GM06990 (cell line): ENCODE data around the gene NTRK3.

ENCODE experiments used
- DNase-seq: peaks from one replicate; pipeline ENCODE4 v3.0.0-alpha.2; 2011; ENCODE audit not compliant: insufficient read length; ENCODE audit errors: extremely low read depth
- H3K27me3 ChIP-seq: replicated peaks from 2 replicates; pipeline ENCODE4 v1.6.0; 2011; ENCODE audit warnings: low read length; ENCODE audit not compliant: control insufficient read depth, insufficient read depth
- H3K36me3 ChIP-seq: 2 replicates; pipeline ENCODE4 v1.5.1; 2011; ENCODE audit warnings: low read length; ENCODE audit not compliant: control insufficient read depth, insufficient read depth
- H3K4me3 ChIP-seq: replicated peaks from 2 replicates; pipeline ENCODE4 v1.5.1; 2011; ENCODE audit warnings: low read depth, mild to moderate bottlenecking, control low read depth, low read length
- TF ChIP-seq, protein P1 (sequence below): IDR thresholded peaks from 2 replicates; pipeline ENCODE4 v1.5.1; 2011; ENCODE audit warnings: low read length, control low read depth, mild to moderate bottlenecking, inconsistent platforms; ENCODE audit not compliant: insufficient read depth, poor library complexity, severe bottlenecking

NTRK3 gene

DNA sequence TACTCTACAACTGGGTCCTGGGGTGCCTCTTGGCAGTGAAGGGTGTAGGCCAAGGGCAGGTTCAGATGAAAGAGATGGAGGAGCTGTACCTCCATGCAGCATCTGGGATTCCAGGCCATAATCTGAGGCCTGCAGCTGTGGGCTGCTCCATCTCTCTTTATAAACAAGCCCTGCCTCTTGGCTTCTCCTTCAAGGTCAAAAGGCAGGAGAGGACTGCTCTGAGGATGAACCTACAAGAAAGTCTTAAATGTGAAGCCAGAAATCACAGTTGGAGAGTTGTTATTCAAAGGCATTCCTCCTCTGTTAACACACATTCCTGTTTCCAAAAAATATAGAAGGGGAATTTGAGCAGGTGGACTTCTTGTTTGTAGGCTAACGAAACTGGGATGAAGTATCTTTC lies 355.5 kb downstream of the NTRK3 start:
- Histone ChIP-seq H3K27me3 (no peaks in the 10 kb centered on the region), H3K4me3 (no peak overlapping the region), H3K36me3 (no peaks in the 10 kb centered on the region)
- no peak for DNase-seq
- TF ChIP-seq, protein P1, sequence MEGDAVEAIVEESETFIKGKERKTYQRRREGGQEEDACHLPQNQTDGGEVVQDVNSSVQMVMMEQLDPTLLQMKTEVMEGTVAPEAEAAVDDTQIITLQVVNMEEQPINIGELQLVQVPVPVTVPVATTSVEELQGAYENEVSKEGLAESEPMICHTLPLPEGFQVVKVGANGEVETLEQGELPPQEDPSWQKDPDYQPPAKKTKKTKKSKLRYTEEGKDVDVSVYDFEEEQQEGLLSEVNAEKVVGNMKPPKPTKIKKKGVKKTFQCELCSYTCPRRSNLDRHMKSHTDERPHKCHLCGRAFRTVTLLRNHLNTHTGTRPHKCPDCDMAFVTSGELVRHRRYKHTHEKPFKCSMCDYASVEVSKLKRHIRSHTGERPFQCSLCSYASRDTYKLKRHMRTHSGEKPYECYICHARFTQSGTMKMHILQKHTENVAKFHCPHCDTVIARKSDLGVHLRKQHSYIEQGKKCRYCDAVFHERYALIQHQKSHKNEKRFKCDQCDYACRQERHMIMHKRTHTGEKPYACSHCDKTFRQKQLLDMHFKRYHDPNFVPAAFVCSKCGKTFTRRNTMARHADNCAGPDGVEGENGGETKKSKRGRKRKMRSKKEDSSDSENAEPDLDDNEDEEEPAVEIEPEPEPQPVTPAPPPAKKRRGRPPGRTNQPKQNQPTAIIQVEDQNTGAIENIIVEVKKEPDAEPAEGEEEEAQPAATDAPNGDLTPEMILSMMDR, result no peak

DNA sequence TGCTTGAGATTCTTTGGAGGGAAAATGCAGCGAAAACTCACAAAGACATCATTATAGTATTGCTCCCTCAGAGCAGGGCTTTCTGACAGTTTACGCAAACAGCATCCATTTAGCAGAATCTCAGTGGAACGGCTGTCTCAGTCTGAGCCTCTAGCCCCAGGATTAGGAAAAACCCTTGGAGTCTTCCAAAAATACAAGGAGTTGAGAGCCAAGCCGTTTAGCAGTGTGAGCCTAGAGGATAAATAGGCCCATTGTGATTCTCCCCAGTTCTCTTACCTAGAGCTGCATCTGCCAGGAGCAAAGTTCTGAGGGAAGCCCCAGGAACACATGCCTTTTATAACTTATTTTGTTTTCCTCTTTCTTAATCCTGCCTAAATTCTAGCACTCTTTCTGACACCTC lies 359.6 kb downstream of the NTRK3 start:
- no peaks in the 10 kb centered on the region for H3K36me3 ChIP-seq
- DNase-seq, result no peak
- TF ChIP-seq, protein P1, result no peak
- no peaks in the 10 kb centered on the region for H3K27me3 ChIP-seq
- no peak overlapping the region for H3K4me3 ChIP-seq

DNA sequence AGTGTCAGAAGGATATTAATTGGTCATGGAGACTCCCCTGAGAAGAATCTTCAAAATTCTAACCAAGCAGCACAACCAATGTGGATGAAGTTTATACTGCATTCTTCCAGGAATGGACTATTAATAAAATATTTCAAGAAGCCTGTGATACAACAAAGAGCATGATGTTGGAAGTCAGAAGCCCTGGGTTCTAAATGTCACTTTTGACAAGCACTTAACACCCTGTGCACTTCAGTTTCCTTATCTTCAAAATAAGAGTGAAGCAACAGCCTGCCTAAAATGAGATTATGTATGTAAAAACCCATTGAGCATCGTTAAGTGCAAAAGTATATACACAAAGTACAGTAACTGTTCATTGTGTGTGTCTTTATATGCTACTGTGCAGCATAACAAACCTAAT lies 369.4 kb downstream of the NTRK3 start:
- Histone ChIP-seq H3K27me3 (no peaks in the 10 kb centered on the region), H3K4me3 (no peak overlapping the region), H3K36me3 (no peaks in the 10 kb centered on the region)
- no peak for DNase-seq
- TF ChIP-seq, protein P1, result no peak

DNA sequence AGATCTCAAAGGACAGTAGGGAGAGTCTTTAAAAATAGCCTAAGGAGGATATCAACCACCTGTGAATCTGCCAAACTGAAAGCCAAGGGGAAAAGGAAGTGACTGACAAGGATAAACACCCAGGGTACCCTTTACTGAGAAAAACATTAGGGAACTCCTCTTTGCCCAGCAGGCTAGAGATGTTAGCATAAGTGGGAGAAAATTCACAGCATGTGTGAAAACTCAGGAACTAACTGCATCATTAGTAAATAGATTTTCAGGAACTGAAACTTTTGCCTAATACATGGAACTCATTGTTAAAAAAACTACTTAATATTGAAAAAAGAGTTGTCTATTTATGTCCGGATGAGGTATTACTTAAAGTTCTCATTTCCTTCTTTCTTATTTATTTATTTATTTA lies 375.5 kb downstream of the NTRK3 start:
- no peak for DNase-seq
- TF ChIP-seq, protein P1, result no peak
- no peaks in the 10 kb centered on the region for H3K36me3 ChIP-seq
- H3K27me3 ChIP-seq, result no peaks in the 10 kb centered on the region
- no peak overlapping the region for H3K4me3 ChIP-seq

DNA sequence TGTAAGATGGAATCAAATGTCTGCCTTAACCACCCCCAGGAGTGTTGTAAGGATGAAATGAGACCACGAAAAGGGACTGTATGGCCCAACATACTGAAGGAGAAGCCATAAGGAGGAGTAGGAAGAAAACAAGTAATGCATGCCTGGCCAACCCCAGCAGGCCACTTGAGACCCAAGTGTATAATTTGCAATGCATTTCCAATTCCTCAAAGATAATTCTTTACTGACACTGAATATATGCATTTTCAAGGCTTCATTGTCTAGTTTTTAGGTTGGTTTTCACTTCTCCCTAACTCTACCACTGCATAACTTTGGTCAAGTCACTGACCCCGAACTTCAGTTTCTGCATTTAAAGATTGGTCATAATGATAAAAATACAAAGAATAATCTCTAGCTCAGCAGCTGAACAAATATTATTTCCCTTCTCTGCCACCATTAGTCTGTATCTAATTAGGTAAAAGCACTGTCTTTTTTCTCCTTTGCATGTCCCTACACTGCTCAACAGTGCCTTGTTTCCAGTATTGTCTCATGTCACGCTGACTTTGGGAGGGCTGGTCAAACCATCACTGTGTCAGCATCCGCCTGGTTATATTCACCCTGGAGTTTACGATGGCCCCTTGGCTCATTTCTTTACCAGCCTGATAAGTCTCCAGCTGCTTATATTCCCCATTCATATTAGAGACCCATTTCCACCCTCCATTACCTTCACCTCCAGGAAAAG lies 378.6 kb downstream of the NTRK3 start:
- H3K36me3 ChIP-seq, result no peaks in the 10 kb centered on the region
- H3K27me3 ChIP-seq, result no peaks in the 10 kb centered on the region
- TF ChIP-seq, protein P1, result no peak
- H3K4me3 ChIP-seq, result no peak overlapping the region
- no peak for DNase-seq
